Fibroblast of mammary gland (primary cell): ENCODE data around the gene LRRFIP1.

Experiments used
- DNase-seq: peaks from one replicate; pipeline ENCODE4 v3.0.0-alpha.2; 2010; ENCODE audit warnings: low read depth
- H3K4me3 ChIP-seq: 2 replicates; pipeline ENCODE4 v1.5.1; 2011; ENCODE audit warnings: low read depth, mild to moderate bottlenecking, low read length, moderate library complexity; ENCODE audit not compliant: control insufficient read depth
- TF ChIP-seq, protein P1 (sequence below): conservative IDR thresholded peaks from 2 replicates; pipeline ENCODE4 v1.5.1; 2011; ENCODE audit warnings: low read depth, low read length, inconsistent platforms; ENCODE audit not compliant: control insufficient read depth, insufficient read depth

LRRFIP1 gene

DNA sequence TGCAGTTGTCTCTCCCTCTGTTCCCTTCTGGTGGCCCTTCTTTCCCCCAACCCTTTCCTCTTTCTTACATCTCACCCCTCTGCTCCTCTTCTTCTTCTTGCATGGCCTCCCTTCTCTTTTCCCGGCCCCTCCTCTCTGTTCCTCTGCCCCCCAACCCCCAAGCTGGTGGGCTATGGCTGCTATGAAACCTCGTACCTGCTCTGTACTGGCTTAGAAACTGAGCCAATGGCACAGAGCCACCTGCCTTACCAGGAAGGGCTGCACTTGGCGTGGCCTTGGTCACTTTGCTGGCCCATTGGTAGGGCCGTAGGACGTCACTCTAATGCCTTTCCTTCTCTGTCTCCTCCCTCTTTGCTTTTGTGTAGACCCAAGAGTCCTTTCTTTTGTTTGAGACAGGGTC lies 78.9 kb downstream of the LRRFIP1 start:
- no peak for DNase-seq
- H3K4me3 ChIP-seq = no peak overlapping the region
- TF ChIP-seq, protein P1, sequence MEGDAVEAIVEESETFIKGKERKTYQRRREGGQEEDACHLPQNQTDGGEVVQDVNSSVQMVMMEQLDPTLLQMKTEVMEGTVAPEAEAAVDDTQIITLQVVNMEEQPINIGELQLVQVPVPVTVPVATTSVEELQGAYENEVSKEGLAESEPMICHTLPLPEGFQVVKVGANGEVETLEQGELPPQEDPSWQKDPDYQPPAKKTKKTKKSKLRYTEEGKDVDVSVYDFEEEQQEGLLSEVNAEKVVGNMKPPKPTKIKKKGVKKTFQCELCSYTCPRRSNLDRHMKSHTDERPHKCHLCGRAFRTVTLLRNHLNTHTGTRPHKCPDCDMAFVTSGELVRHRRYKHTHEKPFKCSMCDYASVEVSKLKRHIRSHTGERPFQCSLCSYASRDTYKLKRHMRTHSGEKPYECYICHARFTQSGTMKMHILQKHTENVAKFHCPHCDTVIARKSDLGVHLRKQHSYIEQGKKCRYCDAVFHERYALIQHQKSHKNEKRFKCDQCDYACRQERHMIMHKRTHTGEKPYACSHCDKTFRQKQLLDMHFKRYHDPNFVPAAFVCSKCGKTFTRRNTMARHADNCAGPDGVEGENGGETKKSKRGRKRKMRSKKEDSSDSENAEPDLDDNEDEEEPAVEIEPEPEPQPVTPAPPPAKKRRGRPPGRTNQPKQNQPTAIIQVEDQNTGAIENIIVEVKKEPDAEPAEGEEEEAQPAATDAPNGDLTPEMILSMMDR = no peak

DNA sequence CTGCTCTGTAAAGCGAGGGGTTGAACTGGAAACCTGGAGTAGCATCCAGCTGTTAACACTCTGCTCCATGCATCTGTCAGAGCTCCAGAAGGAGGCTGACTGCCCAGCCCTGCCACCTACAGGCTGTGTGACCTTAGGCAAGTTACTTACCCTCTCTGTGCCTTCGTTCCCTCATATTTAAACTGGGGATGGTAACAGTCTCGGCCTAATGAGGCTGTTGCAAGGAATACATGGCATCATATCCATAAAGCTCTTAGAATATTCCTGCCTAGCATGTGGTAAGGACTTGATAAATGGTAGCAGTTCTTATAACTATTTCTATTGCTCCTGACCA lies 80.6 kb downstream of the LRRFIP1 start:
- TF ChIP-seq, protein P1 = no peak
- H3K4me3 ChIP-seq = no peak overlapping the region
- no peak for DNase-seq

DNA sequence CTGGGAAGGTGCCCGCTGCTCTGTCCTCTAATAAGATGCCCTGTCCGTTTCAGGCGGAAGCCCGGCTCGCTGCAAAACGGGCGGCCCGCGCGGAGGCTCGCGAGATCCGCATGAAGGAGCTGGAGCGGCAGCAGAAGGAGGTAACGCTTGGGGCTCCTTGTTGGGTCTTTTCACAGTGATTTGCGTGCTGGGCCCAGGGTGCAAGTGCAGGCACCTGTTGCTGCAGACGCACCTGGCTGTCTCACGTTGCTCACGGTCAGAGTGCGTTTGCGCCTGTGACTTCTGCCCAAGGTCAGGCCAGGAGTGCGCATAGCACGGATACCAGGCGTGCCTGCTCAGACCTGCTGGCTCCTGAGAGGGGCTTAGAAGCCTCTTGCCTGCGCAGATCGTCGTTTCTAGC lies 81.1 kb downstream of the LRRFIP1 start:
- TF ChIP-seq, protein P1 = no peak
- no peak for DNase-seq
- H3K4me3 ChIP-seq = no peak overlapping the region

DNA sequence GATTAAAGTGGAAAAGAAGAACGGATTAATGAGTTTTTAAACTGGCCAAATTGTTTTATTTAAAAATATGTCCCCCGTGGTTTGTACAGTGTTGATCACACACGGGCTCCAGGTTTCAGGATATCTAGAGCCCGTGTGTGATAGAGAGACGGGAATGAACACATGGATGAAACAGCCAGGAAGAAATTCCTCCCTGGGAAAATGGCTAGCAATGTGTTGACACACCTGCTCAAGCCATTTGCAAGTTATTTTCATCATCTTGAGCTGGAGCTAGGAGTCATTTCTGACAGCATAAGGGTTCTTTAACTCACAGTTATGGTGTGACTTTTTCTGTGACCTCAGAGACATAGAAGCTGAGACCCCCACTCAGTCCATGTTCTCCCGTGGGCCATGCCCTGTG lies 81.6 kb downstream of the LRRFIP1 start:
- no peak overlapping the region for H3K4me3 ChIP-seq
- TF ChIP-seq, protein P1 = no peak
- no peak for DNase-seq

DNA sequence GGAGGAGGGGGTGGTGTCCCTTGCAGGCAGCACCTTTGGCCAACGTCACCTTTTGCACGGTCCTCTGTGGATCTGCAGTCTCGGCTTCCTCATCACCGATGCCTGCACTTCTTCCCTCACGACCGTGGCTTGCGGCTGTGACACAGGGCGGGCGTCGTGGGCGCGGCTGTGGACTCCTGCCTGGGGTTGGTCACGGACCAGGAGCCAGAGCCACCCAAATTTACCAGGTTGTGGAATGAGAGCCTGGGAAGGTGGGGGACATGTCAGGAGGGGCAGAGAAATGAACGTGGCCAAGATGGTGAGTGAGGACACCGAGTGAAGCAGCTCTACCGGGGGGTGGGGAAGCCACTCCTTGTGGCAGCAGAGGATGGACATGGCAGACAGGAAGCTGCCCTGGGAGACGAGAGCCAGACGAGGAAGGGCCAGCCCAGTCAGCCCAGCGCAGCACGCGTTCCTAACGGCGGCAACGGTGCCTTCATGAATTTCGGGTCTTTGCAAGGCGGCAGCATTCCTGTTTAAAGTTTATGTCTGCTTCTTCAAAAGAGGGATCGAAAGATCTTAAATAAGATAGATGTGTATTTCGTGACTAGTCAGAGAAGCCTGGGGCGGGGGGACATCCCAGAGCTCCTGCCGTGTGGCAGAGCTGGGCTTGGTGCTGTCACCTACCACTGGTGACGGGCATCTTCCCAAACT lies 84.2 kb downstream of the LRRFIP1 start:
- no peak for DNase-seq
- TF ChIP-seq, protein P1 = no peak
- H3K4me3 ChIP-seq = no peak overlapping the region

DNA sequence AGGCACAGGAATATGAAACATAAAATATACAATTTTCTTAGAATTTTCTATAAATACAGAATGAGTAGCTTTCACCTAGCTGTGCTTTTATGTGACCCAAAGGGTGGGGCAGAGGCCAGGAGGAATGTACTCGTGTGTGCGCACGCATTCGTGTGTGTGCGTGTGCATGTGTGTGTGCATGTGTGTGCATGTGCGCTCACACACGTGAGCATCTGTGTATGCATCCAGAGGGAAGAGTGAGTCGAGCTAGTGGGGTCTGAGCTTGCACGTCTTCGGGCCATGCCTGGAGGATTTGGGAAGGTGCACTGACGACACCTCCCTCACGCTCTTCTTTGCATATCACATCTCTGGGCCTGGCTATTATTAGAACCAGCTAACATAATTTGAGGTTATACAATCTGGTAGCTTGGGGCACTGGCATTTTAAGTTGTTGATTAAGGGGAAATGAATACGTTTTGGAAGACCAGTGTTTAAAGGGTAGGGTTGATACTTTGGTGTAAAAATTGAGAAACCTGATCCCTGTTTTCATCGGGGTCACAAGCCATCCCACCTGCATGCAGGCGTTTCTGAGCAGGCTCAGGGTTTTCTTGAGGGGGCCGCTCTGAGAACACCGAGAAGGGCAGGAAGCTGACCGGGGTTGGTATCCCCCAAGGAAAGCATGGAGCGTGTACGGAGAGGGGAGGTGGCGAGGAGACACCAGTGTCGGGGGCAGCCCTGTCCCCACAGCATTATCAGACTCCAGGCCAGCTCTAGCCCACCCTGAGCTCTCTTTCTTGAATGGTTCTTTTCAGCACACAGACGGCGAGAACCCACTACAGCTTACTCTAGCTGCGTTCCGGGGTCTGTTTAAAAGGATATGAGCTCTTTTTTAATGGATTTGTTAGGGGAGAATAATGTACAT lies 85.3 kb downstream of the LRRFIP1 start:
- no peak overlapping the region for H3K4me3 ChIP-seq
- DNase-seq = no peak
- TF ChIP-seq, protein P1 = no peak
